Tibial artery (tissue), 4 donors: ENCODE results near the gene COL8A1.

Experiments used
- DNase-seq, 2 donors: peaks; one replicate each; pipeline ENCODE4 v3.0.0-alpha.2; 2019
- H3K27ac ChIP-seq, 2 donors: fragments of 200-600 bp; sonication (generic) in 1 of 2; 1 replicate in 1 of 2; 2 replicates in 1 of 2; pipeline ENCODE4 v1.5.1; 2018 to 2019; ENCODE audit warnings: mild to moderate bottlenecking in 1 of 2
- H3K27me3 ChIP-seq, 2 donors: fragments of 200-600 bp; sonication (generic) in 1 of 2; one replicate each; pipeline versions ENCODE4 v1.5.1 to v1.6.0; 2016 to 2019
- H3K36me3 ChIP-seq, 3 donors: fragments of 200-600 bp; sonication (generic) in 2 of 3; one replicate each; pipeline ENCODE4 v1.5.1; 2016 to 2019; ENCODE audit warnings: mild to moderate bottlenecking in 2 of 3
- H3K4me1 ChIP-seq, 4 donors: fragments of 200-600 bp; sonication (generic) in 2 of 4; 1 replicate in 3 of 4; 2 replicates in 1 of 4; pipeline ENCODE4 v1.5.1; 2016 to 2019
- H3K4me3 ChIP-seq, 2 donors: fragments of 200-600 bp; sonication (generic) in 1 of 2; 1 replicate in 1 of 2; 2 replicates in 1 of 2; pipeline ENCODE4 v1.5.1; 2018 to 2019; ENCODE audit warnings: mild to moderate bottlenecking in 2 of 2
- H3K9me3 ChIP-seq, 3 donors: fragments of 200-600 bp; sonication (generic) in 1 of 3; one replicate each; pipeline ENCODE4 v1.5.1; 2016 to 2019
- intact Hi-C: fragments of 100-400 bp; cut with DNase I; formaldehyde crosslinking; loops from one replicate; pipeline ENCODE4 v1.15.0; 2023; ENCODE audit warnings: low total_unique reads
- TF ChIP-seq, protein P1 (sequence below), 2 experiments: fragments of 200-600 bp in 1 of 2; fragments of 450-650 bp in 1 of 2; IDR thresholded peaks; one replicate each; pipeline ENCODE4 v1.5.1; 2017 to 2019; ENCODE audit warnings: antibody characterized with exemption in 2 of 2, mild to moderate bottlenecking in 1 of 2, moderate library complexity in 1 of 2

Gene COL8A1

GRCh38 chr3:99777210-99777549 is 138.8 kb downstream of the COL8A1 start:
- no peaks in the 10 kb centered on the region for H3K9me3 ChIP-seq
- TF ChIP-seq, protein P1, sequence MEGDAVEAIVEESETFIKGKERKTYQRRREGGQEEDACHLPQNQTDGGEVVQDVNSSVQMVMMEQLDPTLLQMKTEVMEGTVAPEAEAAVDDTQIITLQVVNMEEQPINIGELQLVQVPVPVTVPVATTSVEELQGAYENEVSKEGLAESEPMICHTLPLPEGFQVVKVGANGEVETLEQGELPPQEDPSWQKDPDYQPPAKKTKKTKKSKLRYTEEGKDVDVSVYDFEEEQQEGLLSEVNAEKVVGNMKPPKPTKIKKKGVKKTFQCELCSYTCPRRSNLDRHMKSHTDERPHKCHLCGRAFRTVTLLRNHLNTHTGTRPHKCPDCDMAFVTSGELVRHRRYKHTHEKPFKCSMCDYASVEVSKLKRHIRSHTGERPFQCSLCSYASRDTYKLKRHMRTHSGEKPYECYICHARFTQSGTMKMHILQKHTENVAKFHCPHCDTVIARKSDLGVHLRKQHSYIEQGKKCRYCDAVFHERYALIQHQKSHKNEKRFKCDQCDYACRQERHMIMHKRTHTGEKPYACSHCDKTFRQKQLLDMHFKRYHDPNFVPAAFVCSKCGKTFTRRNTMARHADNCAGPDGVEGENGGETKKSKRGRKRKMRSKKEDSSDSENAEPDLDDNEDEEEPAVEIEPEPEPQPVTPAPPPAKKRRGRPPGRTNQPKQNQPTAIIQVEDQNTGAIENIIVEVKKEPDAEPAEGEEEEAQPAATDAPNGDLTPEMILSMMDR (IDR thresholded peaks at IDR 0.05), result no peak
- no peak for DNase-seq
- no peak overlapping the region for H3K4me3 ChIP-seq
- H3K27me3 ChIP-seq, result no peaks in the 10 kb centered on the region
- peaks cover 0 to 4% (median 0%) of the 10 kb centered on the region in 3 donors for H3K36me3 ChIP-seq
- H3K4me1 ChIP-seq, result peaks cover 0 to 45% (median 5%) of the 10 kb centered on the region in 4 donors
- intact Hi-C loops, result no loop called here
- H3K27ac ChIP-seq, result peak overlapping the region in 1 of 2 donors; percentile 37

- Histone ChIP-seq H3K9me3 (no peaks in the 10 kb centered on the region), H3K4me3 (no peak overlapping the region), H3K36me3 (peaks cover 0 to 4% (median 0%) of the 10 kb centered on the region in 3 donors), H3K27me3 (no peaks in the 10 kb centered on the region), H3K4me1 (peaks cover 0 to 50% (median 5%) of the 10 kb centered on the region in 4 donors), H3K27ac (peak overlapping the region in 1 of 2 donors; percentile 37)
- intact Hi-C loops, result no loop called here
- DNase-seq, result no peak
- TF ChIP-seq, protein P1 (IDR thresholded peaks at IDR 0.05), result no peak
Measured at GRCh38 chr3:99777708-99778107, 139.3 kb downstream of the COL8A1 start.

DNA sequence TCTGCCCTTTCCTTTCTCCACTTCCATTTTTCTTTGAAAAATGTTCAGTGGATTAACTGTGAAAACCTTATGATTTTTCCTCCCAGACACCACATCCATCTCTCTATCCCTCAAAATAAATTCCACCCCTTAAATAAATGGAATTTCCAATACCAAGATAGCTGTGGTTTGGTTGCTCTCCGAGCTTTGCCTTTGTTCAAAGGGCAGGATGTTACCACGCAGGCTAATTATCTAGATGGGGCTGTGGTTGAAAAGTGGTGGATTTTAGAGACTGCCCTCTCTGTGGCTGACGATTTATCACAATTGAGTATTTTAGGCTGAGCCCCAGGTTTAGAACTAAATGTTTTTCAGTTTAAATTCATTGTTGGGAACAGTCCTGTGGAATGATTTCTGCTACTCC is 142.4 kb downstream of the COL8A1 start:
- Histone ChIP-seq H3K4me1 (peaks cover 0 to 33% (median 2%) of the 10 kb centered on the region in 4 donors), H3K27me3 (no peaks in the 10 kb centered on the region), H3K9me3 (no peaks in the 10 kb centered on the region), H3K36me3 (peaks cover 0 to 4% (median 0%) of the 10 kb centered on the region in 3 donors), H3K27ac (no peak overlapping the region), H3K4me3 (no peak overlapping the region)
- intact Hi-C loops, result no loop called here
- DNase-seq, result no peak
- TF ChIP-seq, protein P1 (IDR thresholded peaks at IDR 0.05), result no peak

- no peak for DNase-seq
- no peaks in the 10 kb centered on the region for H3K9me3 ChIP-seq
- peaks cover 0 to 23% (median 2%) of the 10 kb centered on the region in 4 donors for H3K4me1 ChIP-seq
- intact Hi-C loops, result no loop called here
- H3K36me3 ChIP-seq, result peaks cover 0 to 4% (median 0%) of the 10 kb centered on the region in 3 donors
- H3K4me3 ChIP-seq, result no peak overlapping the region
- H3K27ac ChIP-seq, result no peak overlapping the region
- no peaks in the 10 kb centered on the region for H3K27me3 ChIP-seq
- TF ChIP-seq, protein P1 (IDR thresholded peaks at IDR 0.05), result no peak
Measured at GRCh38 chr3:99781761-99782160, 143.4 kb downstream of the COL8A1 start.

DNA sequence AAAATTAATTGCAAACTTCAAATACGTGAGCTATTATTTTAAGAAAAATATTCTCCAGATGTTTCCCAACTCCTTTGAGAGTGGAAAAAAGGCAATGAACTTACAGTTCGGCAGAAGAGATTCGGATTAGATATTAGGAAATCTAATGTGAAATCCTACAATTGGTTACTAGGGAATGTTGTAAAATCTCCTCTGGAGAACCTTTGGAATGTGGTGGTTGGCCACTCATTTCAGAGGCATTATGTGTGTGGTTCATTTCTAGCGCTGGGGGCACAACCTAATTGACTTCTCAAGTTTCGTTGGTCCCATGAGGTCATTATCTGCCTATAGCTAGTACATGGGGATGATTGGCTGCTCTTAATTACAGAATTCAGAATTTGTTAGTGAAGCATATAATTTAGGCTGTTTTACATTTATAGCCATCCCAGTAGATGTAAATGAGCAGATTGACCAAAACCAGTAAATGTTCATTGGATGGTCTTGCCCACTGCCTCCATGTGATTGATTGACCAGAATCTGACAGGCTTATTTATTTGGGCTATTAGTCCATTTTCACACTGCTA is 144.7 kb downstream of the COL8A1 start:
- peaks cover 0 to 4% (median 0%) of the 10 kb centered on the region in 3 donors for H3K36me3 ChIP-seq
- TF ChIP-seq, protein P1 (IDR thresholded peaks at IDR 0.05), result no peak
- H3K27me3 ChIP-seq, result no peaks in the 10 kb centered on the region
- DNase-seq, result no peak
- intact Hi-C loops, result no loop called here
- no peak overlapping the region for H3K4me3 ChIP-seq
- H3K27ac ChIP-seq, result peak overlapping the region in 1 of 2 donors; percentile 4
- H3K9me3 ChIP-seq, result no peaks in the 10 kb centered on the region
- peaks cover 0 to 22% (median 2%) of the 10 kb centered on the region in 4 donors for H3K4me1 ChIP-seq
